ENCODE results near the gene SP4.
"Not testable (repeated sequence)": the region's sequence is repeated elsewhere in the genome, so short reads cannot be mapped to it uniquely, and the experiment has no call there.

Gene SP4

DNA sequence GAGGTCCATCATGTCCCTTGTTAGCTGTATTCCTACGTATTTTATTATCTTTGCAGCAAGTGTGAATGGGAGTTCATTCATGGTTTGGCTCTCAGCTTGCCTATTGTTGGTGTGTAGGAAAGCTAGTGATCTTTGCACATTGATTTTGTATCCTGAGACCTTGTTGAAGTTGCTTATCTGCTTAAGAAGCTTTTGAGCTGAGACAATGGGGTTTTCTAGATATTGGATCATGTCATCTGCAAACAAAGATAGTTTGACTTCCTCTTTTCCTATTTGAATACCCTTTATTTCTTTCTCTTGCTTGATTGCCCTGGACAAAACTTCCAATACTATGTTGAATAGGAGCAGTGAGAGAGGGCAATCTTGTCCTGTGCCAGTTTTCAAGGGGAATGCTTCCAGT, 104.6 kb downstream of the SP4 start:
- not testable (repeated sequence) for DNase-seq

DNA sequence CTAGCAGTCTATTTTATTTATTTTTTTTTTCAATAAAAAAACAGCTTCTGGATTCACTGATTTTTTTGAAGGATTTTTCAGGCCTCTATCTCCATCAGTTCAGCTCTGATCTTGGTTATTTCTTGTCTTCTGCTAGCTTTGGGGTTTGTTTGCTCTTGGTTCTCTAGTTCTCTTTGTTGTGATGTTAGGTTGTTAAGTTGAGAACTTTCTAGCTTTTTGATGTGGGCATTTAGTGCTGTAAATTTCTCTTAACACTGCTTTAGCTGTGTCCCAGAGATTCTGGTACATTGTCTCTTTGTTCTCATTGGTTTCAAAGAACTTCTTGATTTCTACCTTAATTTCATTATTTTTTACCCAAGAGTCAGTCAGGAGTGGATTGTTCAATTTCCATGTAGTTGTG, 105.8 kb downstream of the SP4 start:
- not testable (repeated sequence) for DNase-seq

DNA sequence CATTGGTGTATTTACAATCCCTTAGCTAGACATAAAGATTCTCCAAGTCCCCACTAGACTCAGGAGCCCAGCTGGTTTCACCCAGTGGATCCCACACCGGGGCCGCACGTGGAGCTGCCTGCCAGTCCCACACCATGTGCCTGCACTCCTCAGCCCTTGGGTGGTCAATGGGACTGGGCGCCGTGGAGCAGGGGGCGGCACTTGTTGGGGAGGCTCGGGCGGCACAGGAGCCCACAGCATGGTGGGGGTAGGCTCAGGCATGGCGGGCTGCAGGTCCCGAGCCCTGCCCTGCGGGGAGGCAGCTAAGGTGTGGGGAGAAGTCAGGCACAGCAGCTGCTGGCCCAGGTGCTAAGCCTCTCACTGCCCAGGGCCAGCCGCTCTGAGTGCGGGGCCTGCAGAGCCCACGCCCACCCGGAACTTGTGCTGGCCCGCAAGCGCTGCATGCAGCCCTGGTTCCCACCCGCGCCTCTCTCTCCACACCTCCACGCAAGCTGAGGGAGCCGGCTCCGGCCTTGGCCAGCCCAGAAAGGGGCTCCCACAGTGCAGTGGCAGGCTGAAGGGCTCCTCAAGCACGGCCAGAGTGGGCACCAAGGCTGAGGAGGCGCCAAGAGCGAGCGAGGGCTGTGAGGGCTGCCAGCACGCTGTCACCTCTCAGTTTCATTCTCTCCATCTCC, 108.7 kb downstream of the SP4 start:
- not testable (repeated sequence) for DNase-seq

DNA sequence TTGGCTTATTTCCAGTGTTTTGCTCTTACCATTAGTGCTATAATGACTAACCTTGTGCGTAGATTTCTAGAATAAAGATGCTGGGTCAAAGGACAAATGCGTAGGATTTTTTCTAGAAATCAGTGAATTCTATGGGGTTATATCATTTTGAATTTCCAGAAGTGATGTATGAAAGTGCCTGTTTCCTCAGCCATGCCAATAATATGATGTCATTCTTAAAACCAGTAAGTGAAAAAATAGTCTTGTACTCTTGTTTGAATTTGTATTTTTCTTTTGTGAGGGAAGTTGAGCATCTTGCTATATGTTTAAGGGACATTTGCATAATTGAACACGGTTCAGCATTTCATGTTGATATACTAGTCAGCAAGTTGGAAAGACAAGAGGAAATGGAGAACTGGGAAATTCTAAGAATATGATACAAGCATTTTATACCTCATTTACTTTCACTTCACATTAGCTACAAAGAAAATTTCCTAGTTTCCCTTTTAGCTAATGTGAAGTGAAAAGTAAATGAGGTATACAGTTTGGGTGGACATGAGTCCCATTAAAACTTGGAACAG, 111.1 kb downstream of the SP4 start:
- DNase-seq: no peak

DNA sequence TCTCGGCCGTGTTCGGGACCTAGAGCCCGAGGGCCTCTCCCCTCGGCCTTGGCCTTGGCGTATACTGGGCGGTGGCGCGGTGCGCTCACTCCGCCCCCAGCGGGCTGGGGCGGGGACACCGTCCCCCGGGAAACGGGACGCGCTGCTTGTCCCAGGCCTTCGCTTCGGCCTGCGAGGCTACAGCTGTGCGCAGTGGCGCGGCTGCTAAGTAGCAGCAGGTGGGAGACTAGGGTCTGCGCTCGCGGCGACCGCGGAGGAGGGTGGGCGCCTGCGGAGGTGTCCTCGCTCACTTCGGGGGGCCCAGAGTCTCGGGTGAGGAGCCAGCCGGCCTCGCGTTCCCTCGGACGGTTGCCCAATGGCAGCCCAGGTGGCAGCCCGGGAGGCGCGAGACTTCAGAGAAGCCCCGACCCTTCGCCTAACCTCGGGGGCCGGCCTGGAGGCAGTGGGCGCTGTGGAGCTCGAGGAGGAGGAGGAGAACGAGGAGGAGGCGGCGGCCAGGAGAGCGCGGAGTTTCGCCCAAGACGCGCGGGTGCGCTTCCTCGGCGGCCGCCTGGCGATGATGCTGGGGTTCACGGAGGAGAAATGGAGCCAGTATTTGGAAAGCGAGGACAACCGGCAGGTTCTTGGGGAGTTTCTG, 115.1 kb downstream of the SP4 start, which contains the start of gene DNAH11:
Gene DNAH11 (plus strand): TSS at position 149 of the 637 bp plus-strand sequence. CDS start 207 bp downstream, at position 356.
- peak; percentile 45 to 64 for DNase-seq

DNA sequence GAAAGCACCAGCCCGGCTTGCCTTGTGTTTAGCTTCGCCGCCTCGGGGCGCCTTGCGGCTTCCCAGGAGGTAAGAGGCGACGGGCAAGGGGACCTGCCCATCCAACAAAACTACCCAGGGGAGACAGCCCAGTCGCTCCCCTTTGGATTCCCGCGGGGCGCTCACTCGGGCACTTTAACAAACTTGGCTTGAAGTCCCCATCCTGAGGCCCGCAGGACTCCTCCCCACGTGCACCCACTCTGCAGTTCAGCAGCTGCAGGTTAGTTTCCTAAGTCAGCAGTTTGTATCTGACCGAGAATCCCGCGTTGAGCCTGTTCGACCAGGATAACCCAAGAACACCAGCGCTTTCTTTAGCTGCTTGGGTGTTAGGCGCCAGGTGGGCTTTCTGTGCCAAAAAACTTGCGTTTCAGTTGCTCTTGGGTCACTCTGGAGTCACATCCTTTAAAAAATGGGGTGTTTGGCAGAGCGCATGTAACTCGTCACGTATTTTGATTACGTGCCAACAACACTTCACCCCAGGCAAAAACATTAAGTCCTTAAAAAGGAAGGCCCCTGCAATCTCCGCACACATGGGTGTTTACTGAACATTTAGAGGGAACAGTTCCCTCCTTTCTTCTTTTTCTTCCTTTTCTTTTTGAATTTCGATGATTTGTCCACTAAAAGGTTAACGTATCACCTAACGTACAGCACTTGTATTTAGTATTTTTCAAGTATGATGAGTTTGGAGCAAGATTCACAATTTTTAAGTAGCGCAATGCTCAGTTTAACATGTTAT, 115.8 kb downstream of the SP4 start:
- DNase-seq: peak in 1 of 2 experiments; percentile 58

DNA sequence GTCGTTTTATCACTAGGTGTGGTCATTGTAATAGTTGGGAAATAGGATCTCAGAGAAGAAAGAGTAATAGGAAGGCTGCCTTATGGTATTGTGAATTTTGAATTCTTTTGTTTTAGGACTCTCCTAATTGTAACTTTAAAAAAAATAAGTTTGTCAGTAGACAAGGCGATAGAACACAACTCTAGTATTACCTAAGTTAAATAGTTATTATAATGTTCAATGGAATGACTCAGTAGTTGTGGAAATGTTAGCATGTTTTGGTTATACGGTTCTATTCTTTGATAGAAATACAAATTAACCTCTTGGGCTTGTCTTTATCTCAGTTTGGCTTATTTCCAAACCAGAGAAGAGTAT, 116.4 kb downstream of the SP4 start:
- no peak for DNase-seq

DNA sequence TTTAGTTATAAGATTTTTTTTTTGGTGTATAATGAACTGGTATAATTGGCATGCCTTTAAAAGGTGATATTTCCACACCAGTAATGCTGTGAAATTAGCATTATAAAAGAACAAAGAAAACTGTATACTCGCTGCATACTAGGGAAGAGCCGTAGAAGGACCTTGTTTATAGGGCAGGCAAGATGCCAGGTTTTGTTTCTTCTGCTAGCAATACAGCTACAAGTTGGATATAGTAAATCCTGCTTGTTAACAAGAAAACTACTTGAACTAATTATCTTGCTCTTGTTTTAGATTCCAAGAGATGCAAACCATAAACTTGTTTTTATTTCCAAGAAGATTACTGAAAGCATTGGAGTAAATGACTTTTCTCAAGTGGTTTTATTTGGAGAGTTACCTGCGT, 116.8 kb downstream of the SP4 start:
- peak in 1 of 2 experiments; percentile 5 for DNase-seq

DNA sequence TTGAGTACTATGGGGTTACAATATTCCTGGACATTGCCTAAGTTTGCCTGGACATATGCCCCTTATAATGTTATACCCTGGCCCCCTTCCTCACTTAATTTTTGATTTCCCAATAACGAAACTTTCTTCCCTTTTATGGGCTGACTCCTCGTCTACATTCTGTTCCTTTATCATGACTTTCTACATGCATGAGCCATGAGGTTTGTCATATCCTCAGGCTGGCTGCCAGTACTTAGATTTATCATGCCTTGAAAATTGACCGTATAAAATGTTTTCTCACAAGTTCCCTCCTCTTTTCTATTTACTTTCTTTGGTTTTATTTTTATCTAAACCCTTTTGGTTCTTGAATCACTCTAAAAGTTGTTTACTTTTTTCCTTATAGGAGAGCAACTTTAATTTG, 119.6 kb downstream of the SP4 start:
- no peak for DNase-seq

DNA sequence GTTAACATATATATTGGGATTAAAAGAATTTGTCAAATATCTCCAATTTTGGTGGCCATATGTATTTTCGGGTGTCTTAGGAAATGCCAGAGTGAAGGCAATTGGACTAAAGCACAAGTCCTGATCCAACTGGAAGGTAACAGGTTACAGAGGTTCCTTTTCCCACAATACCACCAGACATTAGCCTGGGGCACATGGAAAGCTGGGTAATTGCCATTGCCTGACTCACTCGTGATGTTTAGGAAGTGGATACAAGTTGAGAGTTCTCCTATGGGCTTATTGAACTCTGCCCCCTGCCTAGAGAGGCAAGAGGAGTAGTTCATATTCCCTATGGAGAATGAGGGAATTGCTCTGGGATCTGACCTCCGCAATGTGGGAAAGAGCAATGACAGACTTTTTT, 120.6 kb downstream of the SP4 start:
- DNase-seq: no peak

DNA sequence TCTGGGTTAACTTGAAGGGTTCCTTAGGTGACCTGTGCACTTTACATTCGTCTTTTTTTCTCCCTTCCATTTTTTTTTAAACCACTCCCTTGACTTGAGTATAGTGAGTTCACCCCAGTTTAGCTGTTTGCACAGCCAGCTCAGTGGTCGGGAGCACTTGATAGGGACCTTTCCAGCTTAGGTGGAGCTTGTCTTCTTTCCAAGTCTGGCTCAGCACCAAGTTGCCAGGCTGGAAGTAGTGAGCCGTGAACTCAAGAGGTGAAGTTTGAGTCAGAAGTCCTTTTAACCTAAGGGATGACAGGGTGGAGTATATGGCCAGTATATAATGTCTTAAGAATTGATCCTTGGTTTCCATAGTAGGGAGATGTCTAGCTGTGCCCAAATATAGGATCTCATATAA, 122.2 kb downstream of the SP4 start:
- DNase-seq: no peak

DNA sequence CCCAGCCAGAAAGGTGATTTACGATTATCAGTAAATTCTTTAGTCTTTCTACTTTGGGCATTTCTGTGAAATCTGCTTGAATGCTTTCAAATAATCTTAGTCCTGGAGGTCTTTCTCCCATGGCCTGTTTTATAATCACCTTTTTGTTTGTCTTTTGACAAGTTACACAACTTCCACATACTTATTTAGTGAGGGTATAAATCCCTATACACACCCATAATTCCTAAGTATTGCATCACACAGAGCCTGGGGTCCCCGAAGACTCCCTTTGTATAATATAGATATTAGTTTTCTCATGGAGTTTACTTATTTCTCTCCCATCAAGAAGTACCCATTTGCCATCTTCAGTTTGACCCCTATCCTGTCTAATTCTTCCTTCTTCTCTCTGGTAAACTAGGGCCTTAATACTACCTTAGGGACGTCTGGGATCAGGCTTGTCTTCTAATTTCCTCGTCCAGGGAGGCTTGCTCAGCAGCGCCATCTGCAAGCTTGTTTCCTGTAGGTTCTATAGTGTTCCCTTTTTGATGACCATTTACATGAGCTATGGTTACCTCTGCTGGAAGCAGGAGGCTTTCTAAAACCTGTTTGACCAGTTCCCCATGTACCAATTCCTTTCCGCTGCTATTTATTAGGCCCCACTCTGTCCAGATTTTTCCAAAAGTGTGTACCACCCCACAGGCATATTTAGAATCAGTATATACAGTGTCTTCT, 123.1 kb downstream of the SP4 start:
- DNase-seq: peak in 1 of 2 experiments; percentile 5

DNA sequence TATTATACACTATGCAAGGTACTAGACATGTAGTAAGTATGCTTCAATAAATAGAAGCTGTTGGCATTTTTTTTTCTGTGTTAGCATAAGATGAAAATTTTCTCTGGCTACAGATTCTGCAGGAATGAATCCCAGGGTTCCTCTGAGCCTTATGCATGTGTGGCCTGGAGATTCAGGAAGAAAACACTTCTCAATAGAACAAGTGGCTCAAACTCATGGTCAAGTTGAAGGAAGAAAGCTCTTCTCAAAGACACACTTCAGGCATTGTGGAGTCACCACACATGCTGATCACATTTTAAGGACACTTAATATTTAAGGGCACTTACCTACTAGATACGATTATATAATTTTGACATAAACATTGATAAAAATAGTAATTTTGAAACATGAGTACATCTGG, 134.5 kb downstream of the SP4 start:
- no peak for DNase-seq

All from NCI-H524 (cell line).